IgD-negative memory B cell (primary cell): ENCODE results near the gene EOLA1. TPM values are rescaled to one million over a fixed set of nuclear protein-coding genes. Genes with fewer than 3 reads are reported as not detected.
"Not testable (repeated sequence)": the region's sequence is repeated elsewhere in the genome, so short reads cannot be mapped to it uniquely, and the experiment has no call there.

ENCODE experiments used
- H3K27ac Mint-ChIP-seq, 3 donors: one replicate each; pipeline ENCODE4 v1.8.0; 2020 to 2022; ENCODE audit warnings: mild to moderate bottlenecking in 3 of 3, mixed read lengths in 3 of 3, moderate library complexity in 1 of 3
- H3K27me3 Mint-ChIP-seq: one replicate; pipeline ENCODE4 v1.8.0; 2021; ENCODE audit warnings: mixed read lengths
- H3K36me3 Mint-ChIP-seq: one replicate; pipeline ENCODE4 v1.8.0; 2020; ENCODE audit warnings: mild to moderate bottlenecking, mixed read lengths
- H3K4me1 Mint-ChIP-seq, 3 donors: one replicate each; pipeline ENCODE4 v1.8.0; 2020 to 2022; ENCODE audit warnings: mixed read lengths in 3 of 3, mild to moderate bottlenecking in 1 of 3
- H3K4me3 Mint-ChIP-seq, 4 donors: one replicate each; pipeline ENCODE4 v1.8.0; 2020 to 2022; ENCODE audit warnings: mild to moderate bottlenecking in 4 of 4, mixed read lengths in 4 of 4, moderate library complexity in 3 of 4
- H3K9me3 Mint-ChIP-seq, 3 donors: one replicate each; pipeline ENCODE4 v1.8.0; 2020 to 2021; ENCODE audit warnings: mixed read lengths in 3 of 3, mild to moderate bottlenecking in 1 of 3
- polyA plus RNA-seq: library from polyadenylated mRNA; unstranded; fragments of 300-500 nt; fragmentation: Illumina TruSeq; gene quantifications from one replicate; pipeline ENCODE4 v1.2.3, GENCODE V29; 2021

Gene EOLA1
- polyA plus RNA-seq: 19.0 TPM

- peak within 1 kb of the TSS; percentile 90 to 97 (median 94) for H3K4me3 Mint-ChIP-seq
- H3K27ac Mint-ChIP-seq: peak within 1 kb of the TSS; percentile 79 to 99 (median 98)
- H3K9me3 Mint-ChIP-seq: peaks cover 0 to 2% (median 0%) of the 10 kb centered on the region in 3 donors
- H3K4me1 Mint-ChIP-seq: peaks cover 0 to 2% (median 0%) of the 10 kb centered on the region in 3 donors
- no peaks in the 10 kb centered on the region for H3K27me3 Mint-ChIP-seq
- H3K36me3 Mint-ChIP-seq: no peaks in the 10 kb centered on the region
These were observed at the start of gene EOLA1 for GRCh38 chrX:149540621-149541520. Gene EOLA1, plus strand, starts transcription at chrX:149541012. Its CDS starts 4,619 bp downstream, at chrX:149545631.

GRCh38 chrX:149491812-149492211 lies 49.0 kb upstream of the EOLA1 start:
- peaks cover 4% of the 10 kb centered on the region for H3K36me3 Mint-ChIP-seq
- H3K27me3 Mint-ChIP-seq: no peaks in the 10 kb centered on the region
- peaks cover 0 to 3% (median 0%) of the 10 kb centered on the region in 3 donors for H3K4me1 Mint-ChIP-seq
- no peak overlapping the region for H3K27ac Mint-ChIP-seq
- H3K9me3 Mint-ChIP-seq: peaks cover 0 to 1% (median 0%) of the 10 kb centered on the region in 3 donors
- H3K4me3 Mint-ChIP-seq: no peak overlapping the region

GRCh38 chrX:149493567-149494562 lies 46.9 kb upstream of the EOLA1 start:
- Mint-ChIP-seq H3K27me3 (no peaks in the 10 kb centered on the region), H3K4me3 (no peak overlapping the region), H3K9me3 (peaks cover 0 to 1% (median 0%) of the 10 kb centered on the region in 3 donors), H3K27ac (no peak overlapping the region), H3K36me3 (peaks cover 4% of the 10 kb centered on the region), H3K4me1 (peaks cover 0 to 3% (median 0%) of the 10 kb centered on the region in 3 donors)

GRCh38 chrX:149494844-149495565 lies 45.8 kb upstream of the EOLA1 start:
- Mint-ChIP-seq H3K9me3 (peaks cover 0 to 1% (median 0%) of the 10 kb centered on the region in 3 donors), H3K27me3 (no peaks in the 10 kb centered on the region), H3K4me1 (peaks cover 0 to 7% (median 4%) of the 10 kb centered on the region in 3 donors), H3K36me3 (peaks cover 4% of the 10 kb centered on the region), H3K4me3 (peak overlapping the region in 1 of 4 donors; percentile 42), H3K27ac (peak overlapping the region in 1 of 3 donors; percentile 32)

GRCh38 chrX:149495573-149496071 lies 45.2 kb upstream of the EOLA1 start:
- Mint-ChIP-seq H3K27ac (peak overlapping the region in 1 of 3 donors; percentile 32), H3K9me3 (peaks cover 0 to 1% (median 0%) of the 10 kb centered on the region in 3 donors), H3K36me3 (peaks cover 4% of the 10 kb centered on the region), H3K4me3 (no peak overlapping the region), H3K4me1 (peaks cover 0 to 7% (median 6%) of the 10 kb centered on the region in 3 donors), H3K27me3 (no peaks in the 10 kb centered on the region)

GRCh38 chrX:149497054-149497453 lies 43.8 kb upstream of the EOLA1 start:
- H3K4me3 Mint-ChIP-seq: no peak overlapping the region
- H3K27ac Mint-ChIP-seq: peak overlapping the region in 2 of 3 donors; percentile 51 to 60
- H3K9me3 Mint-ChIP-seq: no peaks in the 10 kb centered on the region
- peaks cover 0 to 13% (median 9%) of the 10 kb centered on the region in 3 donors for H3K4me1 Mint-ChIP-seq
- no peaks in the 10 kb centered on the region for H3K27me3 Mint-ChIP-seq
- peaks cover 2% of the 10 kb centered on the region for H3K36me3 Mint-ChIP-seq

- Mint-ChIP-seq H3K4me3 (no peak overlapping the region), H3K36me3 (no peaks in the 10 kb centered on the region), H3K27me3 (no peaks in the 10 kb centered on the region), H3K9me3 (no peaks in the 10 kb centered on the region), H3K27ac (peak overlapping the region in 2 of 3 donors; percentile 11 to 60), H3K4me1 (peaks cover 0 to 13% (median 9%) of the 10 kb centered on the region in 3 donors)
These were observed 43.2 kb upstream of the EOLA1 start for GRCh38 chrX:149497626-149498025.

- Mint-ChIP-seq H3K9me3 (no peaks in the 10 kb centered on the region), H3K4me1 (peaks cover 0 to 13% (median 9%) of the 10 kb centered on the region in 3 donors), H3K36me3 (no peaks in the 10 kb centered on the region), H3K27ac (peak overlapping the region in 1 of 3 donors; percentile 82), H3K27me3 (no peaks in the 10 kb centered on the region), H3K4me3 (no peak overlapping the region)
These were observed 42.0 kb upstream of the EOLA1 start for GRCh38 chrX:149498767-149499166.

- Mint-ChIP-seq H3K4me3 (peak overlapping the region in 1 of 4 donors; percentile 15), H3K9me3 (peaks cover 0 to 1% (median 0%) of the 10 kb centered on the region in 3 donors), H3K4me1 (peaks cover 0 to 13% (median 10%) of the 10 kb centered on the region in 3 donors), H3K27me3 (no peaks in the 10 kb centered on the region), H3K36me3 (no peaks in the 10 kb centered on the region), H3K27ac (peak overlapping the region in 2 of 3 donors; percentile 42 to 82)
These were observed 41.0 kb upstream of the EOLA1 start for GRCh38 chrX:149499766-149500165.

GRCh38 chrX:149502923-149503322 lies 37.9 kb upstream of the EOLA1 start:
- not testable (repeated sequence) for H3K9me3 Mint-ChIP-seq, H3K27me3 Mint-ChIP-seq, H3K4me3 Mint-ChIP-seq, H3K36me3 Mint-ChIP-seq
- Mint-ChIP-seq H3K27ac (peak overlapping the region in 2 of 3 donors; percentile 85 to 92), H3K4me1 (peaks cover 8 to 13% (median 12%) of the 10 kb centered on the region in 3 donors)

- H3K9me3 Mint-ChIP-seq, H3K27me3 Mint-ChIP-seq, H3K36me3 Mint-ChIP-seq: not testable (repeated sequence)
- Mint-ChIP-seq H3K4me3 (peak overlapping the region; percentile 79 to 94 (median 88)), H3K27ac (peak overlapping the region; percentile 92 to 97 (median 97)), H3K4me1 (peaks cover 8 to 13% (median 12%) of the 10 kb centered on the region in 3 donors)
These were observed 37.4 kb upstream of the EOLA1 start for GRCh38 chrX:149503446-149503845.

GRCh38 chrX:149504226-149504914 lies 36.4 kb upstream of the EOLA1 start:
- H3K4me1 Mint-ChIP-seq: peaks cover 8 to 12% (median 11%) of the 10 kb centered on the region in 3 donors
- H3K36me3 Mint-ChIP-seq: no peaks in the 10 kb centered on the region
- H3K27ac Mint-ChIP-seq: peak overlapping the region; percentile 92 to 97 (median 97)
- no peaks in the 10 kb centered on the region for H3K27me3 Mint-ChIP-seq
- peaks cover 0 to 1% (median 0%) of the 10 kb centered on the region in 3 donors for H3K9me3 Mint-ChIP-seq
- H3K4me3 Mint-ChIP-seq: peak overlapping the region; percentile 79 to 94 (median 88)

- Mint-ChIP-seq H3K4me3 (peak within 1 kb of the TSS; percentile 79 to 94 (median 88)), H3K27ac (peak within 1 kb of the TSS; percentile 92 to 97 (median 97)), H3K4me1 (peaks cover 8 to 9% (median 8%) of the 10 kb centered on the region in 3 donors), H3K36me3 (no peaks in the 10 kb centered on the region), H3K9me3 (peaks cover 0 to 1% (median 0%) of the 10 kb centered on the region in 3 donors), H3K27me3 (peaks cover 5% of the 10 kb centered on the region)
These were observed 35.7 kb upstream of the EOLA1 start, which contains the start of gene IDS for GRCh38 chrX:149504915-149505651. Gene IDS, minus strand, starts transcription at chrX:149505306. Its CDS starts 169 bp downstream, at chrX:149505137.
